Measurements from ENCODE around the gene KLHL29.

DNA sequence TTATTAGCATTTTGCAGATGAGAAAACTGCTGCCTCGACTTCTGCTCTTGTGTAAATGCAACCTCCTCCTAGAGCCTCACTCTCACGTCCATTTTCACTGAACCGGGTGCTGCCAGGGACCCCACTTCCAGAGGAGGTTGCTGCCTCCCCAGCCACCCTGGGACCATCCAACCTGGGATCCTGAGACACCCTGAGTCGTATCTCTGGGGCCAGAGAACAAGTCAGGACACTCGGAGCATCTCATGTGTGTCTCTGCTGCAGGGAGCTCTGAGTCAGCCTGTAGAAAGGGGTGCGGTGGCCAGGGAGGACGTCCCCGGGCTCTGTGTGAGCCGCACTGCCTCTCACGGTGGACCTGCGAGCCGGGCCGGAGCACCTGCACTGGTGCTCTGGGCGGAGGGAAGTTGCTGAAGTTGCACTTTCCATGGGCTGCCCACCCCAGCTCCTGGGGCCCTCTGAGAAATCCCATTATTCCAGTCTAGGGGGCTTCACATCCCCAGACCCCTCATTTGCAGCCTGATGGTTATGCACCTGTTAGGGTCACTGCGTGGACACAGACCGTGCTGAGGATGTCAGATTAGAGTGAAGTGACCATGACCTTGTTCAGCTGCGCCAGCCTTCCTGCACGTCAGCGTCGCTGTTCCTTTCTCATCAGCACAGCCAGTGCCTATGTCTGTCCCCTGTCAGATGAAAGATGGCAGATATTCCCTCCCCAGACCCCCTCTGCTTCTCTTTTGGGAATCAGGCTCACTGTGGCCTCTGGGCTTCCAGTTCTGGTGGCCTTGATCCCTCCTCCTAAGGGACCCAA, 230.4 kb downstream of the KLHL29 start:
- TF ChIP-seq, protein P1, sequence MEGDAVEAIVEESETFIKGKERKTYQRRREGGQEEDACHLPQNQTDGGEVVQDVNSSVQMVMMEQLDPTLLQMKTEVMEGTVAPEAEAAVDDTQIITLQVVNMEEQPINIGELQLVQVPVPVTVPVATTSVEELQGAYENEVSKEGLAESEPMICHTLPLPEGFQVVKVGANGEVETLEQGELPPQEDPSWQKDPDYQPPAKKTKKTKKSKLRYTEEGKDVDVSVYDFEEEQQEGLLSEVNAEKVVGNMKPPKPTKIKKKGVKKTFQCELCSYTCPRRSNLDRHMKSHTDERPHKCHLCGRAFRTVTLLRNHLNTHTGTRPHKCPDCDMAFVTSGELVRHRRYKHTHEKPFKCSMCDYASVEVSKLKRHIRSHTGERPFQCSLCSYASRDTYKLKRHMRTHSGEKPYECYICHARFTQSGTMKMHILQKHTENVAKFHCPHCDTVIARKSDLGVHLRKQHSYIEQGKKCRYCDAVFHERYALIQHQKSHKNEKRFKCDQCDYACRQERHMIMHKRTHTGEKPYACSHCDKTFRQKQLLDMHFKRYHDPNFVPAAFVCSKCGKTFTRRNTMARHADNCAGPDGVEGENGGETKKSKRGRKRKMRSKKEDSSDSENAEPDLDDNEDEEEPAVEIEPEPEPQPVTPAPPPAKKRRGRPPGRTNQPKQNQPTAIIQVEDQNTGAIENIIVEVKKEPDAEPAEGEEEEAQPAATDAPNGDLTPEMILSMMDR (conservative IDR thresholded peaks at IDR 0.05; ENCODE audit: low read depth, low read length) = no peak
- no peak for TF ChIP-seq EZH2 (IDR thresholded peaks at IDR 0.05; ENCODE audit: low read length, unreplicated experiment)
- no peak for TF ChIP-seq EZH2phosphoT487 (IDR thresholded peaks at IDR 0.05; ENCODE audit: borderline replicate concordance, low read length)
